ENCODE data around the gene TMPRSS4.

Gene TMPRSS4

GRCh38 chr11:118167906-118168305, 91.0 kb downstream of the TMPRSS4 start:
- Histone ChIP-seq H3K9me2 (ENCODE audit: low read depth, low read length) (no peaks in the 10 kb centered on the region), H3K9me3 (ENCODE audit: low read length) (no peaks in the 10 kb centered on the region), H3K27ac (ENCODE audit: low read depth, low read length, poor library complexity, severe bottlenecking) (no peak overlapping the region), H3K79me2 (ENCODE audit: insufficient read depth, low read length) (no peaks in the 10 kb centered on the region), H3K27me3 (ENCODE audit: insufficient read depth, low read length) (no peaks in the 10 kb centered on the region; the same call in 1 of the 2 replicates), H3K36me3 (ENCODE audit: insufficient read depth, low read length) (no peaks in the 10 kb centered on the region), H3K4me2 (ENCODE audit: low read length) (no peak overlapping the region), H4K20me1 (ENCODE audit: insufficient read depth, low read length) (no peaks in the 10 kb centered on the region), H3K9ac (ENCODE audit: low read length) (no peak overlapping the region), H3K4me3 (ENCODE audit: low read depth, low read length, poor library complexity, severe bottlenecking) (no peak overlapping the region), H2AFZ (ENCODE audit: low read length) (no peak overlapping the region), H3F3A (ENCODE audit: insufficient read depth, low read length) (no peaks in the 10 kb centered on the region), H3K4me1 (ENCODE audit: insufficient read depth, low read length, severe bottlenecking) (no peaks in the 10 kb centered on the region)
- TF ChIP-seq EZH2 (IDR thresholded peaks at IDR 0.05; ENCODE audit: borderline replicate concordance, low read length), result no peak
- TF ChIP-seq CTCF (IDR thresholded peaks at IDR 0.05; ENCODE audit: low read length), result no peak

- Histone ChIP-seq H3F3A (ENCODE audit: insufficient read depth, low read length) (no peaks in the 10 kb centered on the region), H3K27me3 (ENCODE audit: insufficient read depth, low read length) (no peaks in the 10 kb centered on the region; the same call in 1 of the 2 replicates), H3K9me3 (ENCODE audit: low read length) (no peaks in the 10 kb centered on the region), H3K79me2 (ENCODE audit: insufficient read depth, low read length) (no peaks in the 10 kb centered on the region), H3K27ac (ENCODE audit: low read depth, low read length, poor library complexity, severe bottlenecking) (no peak overlapping the region), H3K4me2 (ENCODE audit: low read length) (no peak overlapping the region), H2AFZ (ENCODE audit: low read length) (no peak overlapping the region), H3K36me3 (ENCODE audit: insufficient read depth, low read length) (no peaks in the 10 kb centered on the region), H3K4me3 (ENCODE audit: low read depth, low read length, poor library complexity, severe bottlenecking) (no peak overlapping the region), H4K20me1 (ENCODE audit: insufficient read depth, low read length) (no peaks in the 10 kb centered on the region), H3K9me2 (ENCODE audit: low read depth, low read length) (no peaks in the 10 kb centered on the region), H3K4me1 (ENCODE audit: insufficient read depth, low read length, severe bottlenecking) (no peaks in the 10 kb centered on the region), H3K9ac (ENCODE audit: low read length) (no peak overlapping the region)
- TF ChIP-seq CTCF (IDR thresholded peaks at IDR 0.05; ENCODE audit: low read length) (no peak), EZH2 (IDR thresholded peaks at IDR 0.05; ENCODE audit: borderline replicate concordance, low read length) (no peak)
Observed at GRCh38 chr11:118168316-118168715, 91.4 kb downstream of the TMPRSS4 start.

GRCh38 chr11:118168751-118169150, 91.9 kb downstream of the TMPRSS4 start:
- Histone ChIP-seq H3K9me3 (ENCODE audit: low read length) (no peaks in the 10 kb centered on the region), H3K27ac (ENCODE audit: low read depth, low read length, poor library complexity, severe bottlenecking) (no peak overlapping the region), H3K4me2 (ENCODE audit: low read length) (no peak overlapping the region), H3K4me3 (ENCODE audit: low read depth, low read length, poor library complexity, severe bottlenecking) (no peak overlapping the region), H4K20me1 (ENCODE audit: insufficient read depth, low read length) (no peaks in the 10 kb centered on the region), H3K4me1 (ENCODE audit: insufficient read depth, low read length, severe bottlenecking) (no peaks in the 10 kb centered on the region), H3K79me2 (ENCODE audit: insufficient read depth, low read length) (no peaks in the 10 kb centered on the region), H3F3A (ENCODE audit: insufficient read depth, low read length) (no peaks in the 10 kb centered on the region), H3K9me2 (ENCODE audit: low read depth, low read length) (no peaks in the 10 kb centered on the region), H3K9ac (ENCODE audit: low read length) (no peak overlapping the region), H3K36me3 (ENCODE audit: insufficient read depth, low read length) (no peaks in the 10 kb centered on the region), H2AFZ (ENCODE audit: low read length) (no peak overlapping the region), H3K27me3 (ENCODE audit: insufficient read depth, low read length) (no peaks in the 10 kb centered on the region; the same call in 1 of the 2 replicates)
- TF ChIP-seq EZH2 (IDR thresholded peaks at IDR 0.05; ENCODE audit: borderline replicate concordance, low read length) (no peak), CTCF (IDR thresholded peaks at IDR 0.05; ENCODE audit: low read length) (no peak)
